HG03280 (cell line): ENCODE data around the gene CES2.

ENCODE experiments used
- ATAC-seq: cut with Tn5 transposase; IDR thresholded peaks from one replicate; pipeline ENCODE4 v1.9.1; 2021; ENCODE audit warnings: mild to moderate bottlenecking, moderate library complexity; ENCODE audit not compliant: unreplicated experiment

The CES2 gene

GRCh38 chr16:66902648-66903543 lies 32.4 kb upstream of the CES2 start:
- ATAC-seq = no peak

GRCh38 chr16:66903544-66904427 lies 31.5 kb upstream of the CES2 start:
- ATAC-seq = no peak

- no peak for ATAC-seq
Observed at GRCh38 chr16:66904428-66904845, 30.9 kb upstream of the CES2 start.

DNA sequence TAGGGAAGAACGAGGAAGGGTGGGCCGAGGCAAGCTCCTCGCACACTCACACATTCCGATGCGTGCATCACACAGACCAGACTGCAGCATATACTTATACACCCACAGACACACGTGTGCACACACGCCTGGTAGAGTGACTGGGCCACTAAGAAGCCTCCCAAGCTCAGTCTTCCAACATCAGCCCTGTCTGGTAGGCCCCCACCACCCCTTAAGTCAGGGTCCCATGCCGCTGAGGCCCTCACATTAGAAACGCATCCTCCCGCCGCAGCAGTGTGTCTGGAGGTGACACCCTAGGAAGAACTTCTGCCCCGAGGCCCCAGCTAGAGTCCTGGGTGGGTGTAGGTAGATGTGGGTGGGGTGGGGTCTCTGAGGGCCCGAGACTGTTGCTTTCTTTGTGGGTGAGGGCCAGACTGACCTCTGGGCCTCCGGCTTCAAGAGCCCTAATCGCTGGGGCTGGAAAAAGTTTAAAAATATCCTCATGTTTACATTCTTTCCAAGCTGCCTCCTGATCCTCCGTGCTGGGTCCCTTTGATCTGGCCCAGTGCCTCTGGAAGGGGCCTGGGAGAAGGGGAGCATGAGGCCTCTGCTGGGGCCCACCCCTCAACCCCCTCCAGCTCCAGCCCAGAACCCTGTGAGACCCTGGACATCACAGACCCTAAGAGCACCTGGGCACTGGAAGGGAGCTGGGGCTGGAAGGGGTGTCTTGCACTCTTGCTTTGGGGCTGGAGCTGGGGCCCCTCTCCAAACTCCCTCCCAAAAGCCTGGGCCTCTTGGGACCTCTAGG lies 30.3 kb upstream of the CES2 start:
- no peak for ATAC-seq

DNA sequence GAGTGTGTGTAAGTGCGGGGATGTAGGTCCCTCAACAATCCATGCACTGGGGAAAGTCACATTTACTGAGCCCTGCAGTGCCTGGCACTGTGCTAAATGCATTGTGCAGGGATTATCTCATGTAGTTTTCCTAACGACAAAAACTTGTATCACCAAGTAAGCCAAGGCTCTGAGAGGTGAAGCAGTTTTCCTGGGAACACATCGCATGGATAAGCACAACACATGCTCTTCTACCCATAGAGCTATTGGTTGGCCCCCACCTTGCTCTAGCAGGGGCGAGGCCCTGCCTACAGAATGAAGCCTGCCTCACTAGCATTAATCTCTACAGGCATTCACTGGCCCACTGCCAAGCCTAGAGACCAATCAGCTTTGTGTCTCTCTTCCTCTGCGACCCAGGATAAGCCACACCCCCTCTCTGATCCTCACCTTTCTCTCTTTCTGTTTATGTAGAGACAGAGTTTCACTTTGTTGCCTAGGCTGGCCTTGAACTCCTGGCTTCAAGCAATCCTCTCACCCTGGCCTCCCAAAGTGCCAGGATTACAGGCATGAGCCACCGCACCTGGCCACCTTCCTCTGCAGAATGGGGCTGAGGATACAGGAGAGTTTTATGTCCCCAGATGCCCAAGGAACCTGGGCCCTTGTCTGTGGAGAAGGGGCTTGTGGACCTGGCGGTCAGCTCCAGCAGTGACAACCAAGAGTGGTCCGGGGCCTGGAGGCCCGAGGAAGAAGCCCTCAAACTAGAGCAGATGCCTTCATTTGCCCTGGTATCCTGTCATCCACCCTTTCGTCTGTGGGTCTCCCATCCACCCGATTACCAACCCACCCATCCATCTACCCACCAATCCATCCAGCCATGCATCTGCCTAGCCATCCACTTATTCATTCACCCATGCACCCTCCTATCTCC lies 29.4 kb upstream of the CES2 start:
- no peak for ATAC-seq

GRCh38 chr16:66906916-66907836 lies 28.1 kb upstream of the CES2 start:
- ATAC-seq = no peak

DNA sequence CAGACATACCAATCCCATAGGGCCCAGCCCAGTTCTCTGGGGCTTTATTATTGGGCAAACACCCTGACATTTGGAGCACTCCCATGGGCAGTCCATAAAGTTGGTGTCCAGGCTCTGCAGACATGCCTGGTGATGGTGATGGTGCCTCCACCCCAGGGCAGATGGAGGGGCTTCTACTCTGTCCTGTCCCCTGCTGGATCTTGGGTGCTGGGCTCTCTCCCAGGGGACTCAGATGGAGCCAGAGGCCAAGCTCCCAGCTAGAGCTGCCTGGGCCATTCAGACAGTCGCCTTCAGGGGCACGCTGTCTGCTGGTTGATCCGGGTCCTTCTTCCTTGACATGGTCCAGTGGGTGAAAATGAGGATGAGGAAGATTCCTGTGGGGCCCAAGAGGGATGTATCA lies 27.2 kb upstream of the CES2 start:
- ATAC-seq = no peak

DNA sequence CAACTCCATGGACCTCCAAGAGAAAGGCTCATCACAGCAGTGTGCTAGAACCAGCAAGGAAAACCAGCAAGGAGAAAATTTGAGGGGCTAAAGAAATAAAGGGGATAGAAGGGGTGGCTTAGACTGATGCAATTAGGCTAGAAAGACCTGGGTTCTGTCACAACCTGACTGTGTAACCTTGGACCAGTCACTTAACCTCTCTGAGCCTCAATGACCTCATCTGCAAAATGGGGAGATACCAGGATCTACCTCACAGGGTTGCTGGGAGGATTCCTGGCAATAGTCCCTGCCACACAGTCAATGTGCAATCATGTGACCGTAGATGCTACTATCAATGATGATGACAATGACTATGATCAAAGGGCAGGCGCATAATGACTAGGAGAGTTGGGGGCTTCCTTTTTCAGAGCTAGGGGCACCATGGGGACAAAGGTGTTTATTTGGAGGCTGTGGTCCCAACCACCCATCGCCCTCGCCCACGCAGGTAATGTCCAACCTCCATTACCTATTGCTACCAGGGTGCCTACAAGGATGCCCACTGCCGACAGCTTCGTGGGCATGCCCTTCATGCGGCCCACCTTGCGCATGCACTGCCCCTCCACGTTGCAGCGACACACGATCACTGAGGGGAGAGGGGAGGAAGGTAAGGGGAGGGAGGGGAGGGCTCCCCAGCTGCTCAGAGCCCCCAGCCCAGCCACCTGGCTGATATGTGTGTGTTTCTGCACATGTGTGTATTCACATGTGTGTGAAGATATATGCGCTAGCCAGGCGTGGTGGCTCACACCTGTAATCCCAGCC lies 26.4 kb upstream of the CES2 start:
- no peak for ATAC-seq

DNA sequence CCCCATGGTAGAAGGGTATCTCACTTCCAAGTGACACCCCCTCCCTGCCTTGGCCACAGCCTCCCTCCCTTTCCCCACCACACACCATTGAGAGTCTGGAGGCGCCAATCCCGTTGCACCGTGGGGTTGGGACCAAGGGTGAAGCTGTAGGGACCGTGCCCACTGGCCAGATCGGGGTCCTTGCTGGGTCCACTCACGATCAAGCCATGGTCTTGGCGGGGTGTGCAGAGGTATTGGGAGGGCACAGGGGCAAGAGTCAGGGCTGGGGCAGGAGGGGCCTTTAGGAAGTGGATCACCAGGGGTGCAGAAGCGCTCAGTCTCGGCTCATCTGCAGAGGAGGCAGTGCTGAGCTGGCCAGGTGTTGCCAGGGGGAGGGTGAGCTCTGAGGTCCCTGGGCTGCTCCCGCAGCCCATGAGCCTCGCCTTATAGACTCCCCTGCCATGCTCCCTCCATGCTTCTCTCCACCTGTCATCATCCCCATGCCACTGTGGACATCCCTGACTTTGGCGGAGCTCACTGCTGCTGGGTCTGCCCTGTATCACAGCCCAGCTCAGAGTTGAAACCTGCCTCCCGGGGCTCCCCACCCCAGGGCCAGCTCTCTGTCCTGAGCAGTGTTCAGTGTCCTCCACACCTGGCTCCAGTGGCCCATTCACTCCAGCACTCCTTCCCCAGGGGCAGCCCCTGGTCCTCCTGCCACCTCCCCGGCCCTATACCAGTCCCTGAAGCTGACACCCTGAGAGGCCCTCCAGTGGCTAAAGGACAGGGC lies 25.0 kb upstream of the CES2 start:
- ATAC-seq = no peak

GRCh38 chr16:66911112-66911511 lies 24.2 kb upstream of the CES2 start:
- ATAC-seq = no peak

- ATAC-seq = no peak
Observed at GRCh38 chr16:66911801-66912200, 23.5 kb upstream of the CES2 start.

DNA sequence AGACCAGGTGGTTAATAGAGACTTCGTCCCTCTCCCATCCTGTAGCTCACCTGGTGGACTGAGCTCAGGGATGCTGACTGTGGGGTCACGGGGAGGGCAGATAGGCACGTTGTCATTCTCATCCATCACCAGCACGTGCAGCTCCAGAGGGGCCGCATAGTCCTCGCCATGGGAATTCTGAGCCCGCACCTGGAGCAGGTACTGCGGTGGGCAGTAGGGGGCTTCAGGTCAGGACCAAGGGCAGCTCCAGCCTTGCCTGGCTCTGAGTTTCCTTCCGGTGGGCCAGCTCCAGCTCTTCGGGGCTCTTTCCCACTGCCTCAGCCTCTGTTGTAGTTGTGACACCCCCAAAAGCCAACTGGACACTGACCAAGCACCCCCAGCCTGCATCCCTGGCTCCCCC lies 22.2 kb upstream of the CES2 start:
- no peak for ATAC-seq

GRCh38 chr16:66913711-66914110 lies 21.6 kb upstream of the CES2 start:
- ATAC-seq = no peak

- ATAC-seq = no peak
Observed at GRCh38 chr16:66914541-66914940, 20.8 kb upstream of the CES2 start.

DNA sequence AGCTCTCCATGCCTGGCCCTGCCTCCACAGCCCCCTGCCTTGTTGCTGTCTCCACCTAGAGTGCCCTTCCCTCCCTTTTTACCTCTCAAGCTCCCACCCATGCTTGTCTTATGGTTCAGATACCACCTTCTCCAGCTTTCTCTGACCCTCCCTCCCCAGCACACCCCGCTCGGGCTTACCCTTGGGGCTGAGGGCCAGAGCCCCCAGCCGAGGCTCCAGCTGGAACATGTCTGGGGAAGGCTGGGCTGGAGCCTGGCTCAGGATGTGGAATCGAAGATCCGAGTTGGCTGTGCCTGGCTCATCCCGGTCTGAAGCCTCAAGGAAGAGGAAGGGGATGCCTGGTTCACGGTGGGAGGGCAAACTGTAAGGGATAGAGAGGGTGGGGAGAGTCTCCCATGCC lies 20.3 kb upstream of the CES2 start:
- ATAC-seq = no peak

- no peak for ATAC-seq
Observed at GRCh38 chr16:66916518-66916917, 18.8 kb upstream of the CES2 start.

GRCh38 chr16:66917741-66918140 lies 17.6 kb upstream of the CES2 start:
- ATAC-seq = no peak
